GM12878 (cell line): ENCODE results near the gene TMEM272. TPM values are rescaled to one million over a fixed set of nuclear protein-coding genes. Genes with fewer than 3 reads are reported as not detected.

Source experiments
- CBFB ChIP-seq: IDR thresholded peaks from 2 replicates; pipeline ENCODE4 v1.6.1; 2016; ENCODE audit warnings: antibody characterized with exemption, low read depth
- CBX5 ChIP-seq: sonication (generic); IDR thresholded peaks from 2 replicates; pipeline ENCODE4 v1.6.1; 2016; ENCODE audit warnings: low read depth, moderate library complexity, mild to moderate bottlenecking, inconsistent platforms
- E2F8 ChIP-seq: fragments of 450-650 bp; IDR thresholded peaks from 2 replicates; pipeline ENCODE4 v1.6.1; 2018; ENCODE audit warnings: mild to moderate bottlenecking, low read depth, moderate library complexity; ENCODE audit not compliant: partially characterized antibody
- EGR1 ChIP-seq, 2 experiments: IDR thresholded peaks; 1 replicate in 1 of 2; 2 replicates in 1 of 2; pipeline ENCODE4 v1.6.1; 2011 to 2012; ENCODE audit warnings: low read depth in 2 of 2, low read length in 2 of 2, borderline replicate concordance in 1 of 2, mild to moderate bottlenecking in 1 of 2, moderate library complexity in 1 of 2
- HDAC2 ChIP-seq: fragments of 200-600 bp; sonication (generic); IDR thresholded peaks from 2 replicates; pipeline ENCODE4 v1.6.1; 2017
- IKZF2 ChIP-seq, 2 experiments: fragments of 450-650 bp; IDR thresholded peaks; 2 replicates each; pipeline ENCODE4 v1.6.1; 2017; ENCODE audit warnings: mild to moderate bottlenecking in 2 of 2, moderate library complexity in 2 of 2
- PAX8 ChIP-seq: fragments of 450-650 bp; IDR thresholded peaks from 2 replicates; pipeline ENCODE4 v1.6.1; 2017; ENCODE audit warnings: mild to moderate bottlenecking, moderate library complexity
- POLR2AphosphoS2 ChIP-seq: IDR thresholded peaks from 2 replicates; pipeline ENCODE4 v1.6.1; 2011; ENCODE audit warnings: low read depth, mild to moderate bottlenecking, low read length, improper control_type of control experiment, moderate library complexity
- POU2F2 ChIP-seq: IDR thresholded peaks from 3 replicates; pipeline ENCODE4 v1.6.1; 2011; ENCODE audit warnings: low read depth, mild to moderate bottlenecking, low read length, borderline replicate concordance
- SMAD1 ChIP-seq: fragments of 450-650 bp; IDR thresholded peaks from 2 replicates; pipeline ENCODE4 v1.6.1; 2018; ENCODE audit warnings: mild to moderate bottlenecking, low read depth; ENCODE audit not compliant: partially characterized antibody
- polyA plus RNA-seq, 11 experiments: library from polyadenylated mRNA; depleted of rRNA in 4 of 11; unstranded in 6 of 11; stranded (reverse) in 5 of 11; fragments of >200 nt; fragmentation: Nextera tagmentation in 4 of 11; fragmentation: Illumina TruSeq in 1 of 11; extraction: Ambion mirVana in 4 of 11; extraction: Trizol in 1 of 11; gene quantifications; 1 replicate in 1 of 11; 2 replicates in 10 of 11; pipeline versions ENCODE4 v1.2.1 to v1.2.3, GENCODE V29; 2011 to 2016; ENCODE audit warnings: inconsistent platforms in 2 of 11, missing spikeins in 2 of 11, low read depth in 1 of 11
- total RNA-seq, 4 experiments: library from RNA; depleted of rRNA in 3 of 4; stranded (reverse); fragments of >200 nt in 3 of 4; fragmentation: Illumina TruSeq in 1 of 4; extraction: Trizol in 1 of 4; gene quantifications; 2 replicates each; pipeline versions ENCODE4 v1.2.1 to v1.2.3, GENCODE V29; 2013 to 2021
- TF ChIP-seq, protein P1 (sequence below): IDR thresholded peaks from 2 replicates; pipeline ENCODE4 v1.6.1; 2011; ENCODE audit warnings: borderline replicate concordance, low read depth, mild to moderate bottlenecking, moderate library complexity, low read length; ENCODE audit not compliant: insufficient read depth, poor library complexity, severe bottlenecking

Gene TMEM272
- total and polyA plus RNA-seq, 10 of the 15 experiments (the other 5 are each of a cell fraction or from before 2014, with no cell fraction given), result 0.01 to 0.04 TPM; not detected in 8

- TF ChIP-seq E2F8 (no peak), POU2F2 (no peak), IKZF2 (IDR thresholded peaks at IDR 0.05) (no peak), HDAC2 (no peak), PAX8 (no peak), SMAD1 (no peak), POLR2AphosphoS2 (no peak), CBX5 (no peak), EGR1 (IDR thresholded peaks at IDR 0.05; ENCODE audit: borderline replicate concordance in 1 of 2, low read depth in 2 of 2, low read length in 2 of 2) (no peak), CBFB (no peak)
- TF ChIP-seq, protein P1, sequence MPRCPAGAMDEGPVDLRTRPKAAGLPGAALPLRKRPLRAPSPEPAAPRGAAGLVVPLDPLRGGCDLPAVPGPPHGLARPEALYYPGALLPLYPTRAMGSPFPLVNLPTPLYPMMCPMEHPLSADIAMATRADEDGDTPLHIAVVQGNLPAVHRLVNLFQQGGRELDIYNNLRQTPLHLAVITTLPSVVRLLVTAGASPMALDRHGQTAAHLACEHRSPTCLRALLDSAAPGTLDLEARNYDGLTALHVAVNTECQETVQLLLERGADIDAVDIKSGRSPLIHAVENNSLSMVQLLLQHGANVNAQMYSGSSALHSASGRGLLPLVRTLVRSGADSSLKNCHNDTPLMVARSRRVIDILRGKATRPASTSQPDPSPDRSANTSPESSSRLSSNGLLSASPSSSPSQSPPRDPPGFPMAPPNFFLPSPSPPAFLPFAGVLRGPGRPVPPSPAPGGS, result no peak
- TF ChIP-seq, all 136 proteins: peak for 0
Observed at GRCh38 chr13:51769455-51770127, 75.4 kb downstream of the TMEM272 start (continued).
